ENCODE results near the gene SENP2. TPM values are rescaled to one million over a fixed set of nuclear protein-coding genes. Genes with fewer than 3 reads are reported as not detected.

SENP2 gene
- total RNA-seq: 10 to 100 TPM; 23.7 to 56.9 (median 30.6) TPM

DNA sequence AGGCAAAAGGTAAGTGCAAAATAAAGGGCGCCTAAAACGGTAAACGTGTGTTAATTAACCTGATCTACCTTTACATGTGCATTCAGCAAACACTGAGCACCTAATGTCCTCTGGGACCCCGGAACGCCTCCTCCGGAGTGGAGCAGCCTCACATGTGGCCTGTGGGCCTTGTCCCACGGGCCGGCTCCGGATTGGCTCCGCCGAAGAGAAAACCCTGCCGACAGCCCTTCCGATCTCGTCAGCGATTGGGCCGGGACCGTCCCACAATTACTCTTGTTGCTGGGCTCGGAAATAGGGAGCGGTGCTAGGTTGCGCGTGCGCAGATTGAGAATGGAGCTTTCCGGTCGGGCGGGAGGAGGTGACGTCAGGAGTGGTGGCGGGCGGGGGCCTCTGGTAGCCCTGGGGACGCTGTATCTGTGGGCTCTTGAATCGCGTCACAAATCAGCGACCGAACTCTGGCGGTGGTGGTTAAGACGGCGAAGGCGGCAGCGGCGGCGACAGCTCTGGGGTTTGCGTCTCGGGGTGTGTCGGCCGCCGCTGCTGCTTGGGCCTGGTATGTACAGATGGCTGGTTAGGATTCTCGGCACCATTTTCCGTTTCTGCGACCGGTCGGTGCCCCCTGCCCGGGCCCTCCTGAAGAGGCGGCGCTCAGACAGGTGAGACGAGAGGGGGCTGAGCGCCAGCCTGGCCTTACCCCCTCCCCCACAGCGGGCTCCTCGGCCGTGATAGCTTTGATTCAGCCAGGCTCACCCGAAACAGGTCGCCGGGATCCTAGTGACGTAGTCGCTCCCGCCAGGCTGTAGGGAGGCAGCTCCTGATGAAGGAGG, at the start of gene SENP2:
Gene SENP2 (plus strand): TSS at position 437 of the 827 bp plus-strand sequence. CDS start 119 bp downstream, at position 556.
- peak; percentile 93 for DNase-seq (ENCODE audit: low spot score)
- peak; percentile 99 for ATAC-seq (ENCODE audit: low FRiP score)
- no peak for TF ChIP-seq CTCF (IDR thresholded peaks at IDR 0.05)

DNA sequence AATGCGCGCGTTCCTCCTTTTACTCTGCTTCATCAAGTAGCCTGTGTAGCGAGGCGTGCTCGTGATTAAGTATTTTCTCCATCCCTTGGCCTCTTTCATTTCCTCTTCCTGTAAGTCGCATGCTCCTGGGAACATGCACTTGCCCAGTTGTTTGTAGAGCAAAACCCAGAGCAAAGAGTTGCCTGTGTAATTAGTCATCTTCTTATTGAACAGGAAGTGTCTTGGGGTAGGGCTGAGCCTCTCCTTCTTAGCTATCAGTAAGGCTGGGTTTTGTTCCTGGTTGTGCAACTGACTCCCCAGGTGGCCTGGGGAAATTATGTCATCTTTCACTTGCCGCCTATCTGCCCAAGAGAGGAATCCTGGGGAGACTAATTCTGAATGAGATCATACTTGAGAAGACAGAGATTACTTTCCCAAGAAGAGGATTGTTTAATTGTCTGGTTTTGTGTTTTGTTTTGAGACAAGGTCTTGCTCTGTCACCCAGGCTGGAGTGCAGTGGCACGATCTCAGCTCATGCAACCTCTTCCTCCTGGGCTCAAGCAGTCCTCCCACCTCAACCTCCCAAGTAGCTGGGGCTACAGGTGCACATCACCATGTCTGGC, 48.6 kb upstream of the SENP2 start:
- DNase-seq (ENCODE audit: low spot score): no peak
- TF ChIP-seq CTCF (IDR thresholded peaks at IDR 0.05): no peak
- ATAC-seq (ENCODE audit: low FRiP score): peak; percentile 97

DNA sequence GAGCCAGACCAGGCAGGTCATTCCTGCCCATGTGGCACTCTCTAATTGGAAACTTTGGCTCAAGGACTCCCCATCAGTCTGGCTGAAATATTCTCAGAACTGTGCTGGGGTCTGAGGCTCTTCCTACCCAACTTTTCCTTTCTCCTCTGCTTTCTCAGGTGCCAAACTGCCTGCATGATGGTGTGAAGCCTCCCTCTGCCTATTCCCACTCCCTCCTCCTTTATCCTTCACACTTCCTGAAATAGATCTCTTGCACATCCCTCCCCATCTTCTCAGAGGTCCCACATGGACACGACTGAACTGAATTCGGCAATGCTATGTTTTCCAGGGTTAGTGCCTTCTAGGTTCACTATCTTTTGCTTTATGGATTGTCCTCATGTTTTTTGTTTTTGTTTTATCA, 46.2 kb upstream of the SENP2 start:
- no peak for TF ChIP-seq CTCF (IDR thresholded peaks at IDR 0.05)
- no peak for ATAC-seq (ENCODE audit: low FRiP score)
- DNase-seq (ENCODE audit: low spot score): no peak

- DNase-seq (ENCODE audit: low spot score) (no peak), ATAC-seq (ENCODE audit: low FRiP score) (no peak)
- TF ChIP-seq CTCF (IDR thresholded peaks at IDR 0.05): no peak
Measured at GRCh38 chr3:185540695-185541094, 45.4 kb upstream of the SENP2 start.

GRCh38 chr3:185549122-185549521, 37.0 kb upstream of the SENP2 start:
- DNase-seq (ENCODE audit: low spot score) (no peak), ATAC-seq (ENCODE audit: low FRiP score) (peak; percentile 96)
- no peak for TF ChIP-seq CTCF (IDR thresholded peaks at IDR 0.05)

DNA sequence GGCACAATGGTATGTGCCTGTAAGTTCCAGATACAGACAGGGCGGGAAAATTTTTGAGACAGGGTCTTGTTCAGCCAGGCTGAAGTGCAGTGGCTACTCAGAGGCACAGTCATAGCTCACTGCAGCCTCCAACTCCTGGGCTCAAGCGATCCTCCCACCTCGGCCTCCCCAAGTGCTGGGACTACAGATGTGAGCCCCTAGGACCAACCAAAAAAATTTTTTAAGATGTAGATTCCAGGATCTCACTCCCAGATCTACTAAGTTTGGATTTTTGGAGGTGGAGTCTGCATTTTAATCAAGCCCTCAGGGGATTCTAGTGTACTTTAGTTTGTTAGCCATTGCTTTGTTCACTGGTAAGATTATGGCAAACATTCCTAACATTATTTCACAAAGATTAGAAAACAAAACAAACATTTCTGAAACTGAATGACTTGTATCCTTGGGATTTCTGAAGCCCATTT, 36.4 kb upstream of the SENP2 start:
- ATAC-seq (ENCODE audit: low FRiP score) (peak; percentile 44), DNase-seq (ENCODE audit: low spot score) (no peak)
- no peak for TF ChIP-seq CTCF (IDR thresholded peaks at IDR 0.05)

Data from omental fat pad (tissue), 4 donors.